Prostate gland (tissue), 2 donors: ENCODE data around the gene LIM2.

ENCODE experiments used
- CTCF ChIP-seq, 4 experiments: fragments of 200-600 bp in 2 of 4; fragments of 450-650 bp in 2 of 4; sonication (generic) in 2 of 4; IDR thresholded peaks; 1 replicate in 3 of 4; 2 replicates in 1 of 4; pipeline ENCODE4 v1.5.1; 2016 to 2019; ENCODE audit warnings: antibody characterized with exemption in 4 of 4, mild to moderate bottlenecking in 2 of 4, moderate library complexity in 2 of 4
- POLR2A ChIP-seq: fragments of 450-650 bp; IDR thresholded peaks from one replicate; pipeline ENCODE4 v1.6.1; 2016; ENCODE audit warnings: antibody characterized with exemption, mild to moderate bottlenecking

GRCh38 chr19:51364200-51365106 lies 23.3 kb downstream of the LIM2 start:
- TF ChIP-seq CTCF (IDR thresholded peaks at IDR 0.05) = no peak
- no peak for TF ChIP-seq POLR2A
